IPS-NIHi11 (cell line): ENCODE results near the gene SCN2B.

Experiments used
- DNase-seq: peaks from one replicate; pipeline ENCODE4 v3.0.0; 2012; ENCODE audit warnings: mixed read lengths, low spot score

The SCN2B gene

DNA sequence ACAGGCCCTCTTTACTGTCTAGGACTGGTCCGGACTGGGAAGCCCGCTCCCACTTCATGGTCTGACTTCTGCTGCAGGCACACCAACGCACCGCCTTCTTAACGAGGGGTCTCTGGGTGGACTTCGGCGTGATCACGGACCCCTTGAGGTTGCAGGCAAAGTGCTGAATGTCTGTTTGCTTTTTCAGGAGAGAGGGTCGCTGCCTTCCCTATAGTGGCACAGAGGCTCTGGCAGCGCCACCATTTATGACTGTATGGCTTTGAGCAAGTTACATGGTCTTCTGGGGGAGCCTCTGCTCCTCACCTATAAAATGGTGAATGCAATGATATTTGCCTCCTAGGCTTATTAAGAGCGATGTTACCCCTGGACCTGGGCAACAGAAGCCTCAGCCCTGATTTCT lies 22.5 kb downstream of the SCN2B start:
- no peak for DNase-seq

DNA sequence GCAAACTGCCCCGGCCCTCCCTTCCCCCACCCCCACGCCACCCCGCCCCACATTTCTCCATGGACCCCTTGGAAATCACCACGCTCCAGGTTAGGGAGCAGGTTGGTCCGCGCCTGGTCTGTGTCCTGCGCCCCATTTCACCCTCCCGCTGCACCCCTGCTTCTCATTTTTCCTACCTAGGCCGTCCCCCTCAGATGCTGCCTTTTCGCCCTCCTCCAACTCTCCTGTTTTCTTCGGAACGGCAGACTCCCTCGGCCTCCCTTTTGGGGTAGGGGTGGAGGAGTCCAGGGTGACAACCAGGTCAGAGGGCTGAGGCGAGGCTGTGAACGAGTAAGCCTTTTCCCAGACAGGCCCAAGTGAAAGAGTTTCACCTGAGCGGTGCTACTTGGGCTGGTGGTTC lies 22.9 kb downstream of the SCN2B start:
- no peak for DNase-seq

- DNase-seq = peak; percentile 92
Observed at GRCh38 chr11:118152552-118153471, 23.6 kb downstream of the SCN2B start, which contains the start of gene SCN4B. TSS of gene SCN4B (minus strand) at chr11:118152823. CDS start at chr11:118152673, 150 bp downstream.

GRCh38 chr11:118152020-118152551 lies 24.4 kb downstream of the SCN2B start:
- no peak for DNase-seq

DNA sequence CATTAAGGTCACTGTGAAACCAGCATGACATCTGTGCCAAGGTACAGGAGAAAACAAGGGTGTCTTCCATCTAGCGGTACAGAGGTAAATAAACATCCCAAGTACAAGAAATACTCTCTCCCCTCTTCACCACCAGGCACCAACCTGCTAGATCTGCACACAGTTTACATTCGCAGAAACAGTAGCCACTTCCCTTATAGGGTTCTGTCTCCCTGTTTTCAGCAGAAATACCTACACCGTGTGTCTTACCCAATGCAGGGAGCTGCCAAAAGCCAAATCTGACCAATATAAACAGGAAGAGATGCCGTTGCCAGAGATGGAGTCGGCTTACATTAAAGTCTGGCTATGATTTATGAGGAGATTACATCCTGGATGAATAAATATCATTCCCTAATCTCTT lies 25.0 kb downstream of the SCN2B start:
- DNase-seq = no peak

DNA sequence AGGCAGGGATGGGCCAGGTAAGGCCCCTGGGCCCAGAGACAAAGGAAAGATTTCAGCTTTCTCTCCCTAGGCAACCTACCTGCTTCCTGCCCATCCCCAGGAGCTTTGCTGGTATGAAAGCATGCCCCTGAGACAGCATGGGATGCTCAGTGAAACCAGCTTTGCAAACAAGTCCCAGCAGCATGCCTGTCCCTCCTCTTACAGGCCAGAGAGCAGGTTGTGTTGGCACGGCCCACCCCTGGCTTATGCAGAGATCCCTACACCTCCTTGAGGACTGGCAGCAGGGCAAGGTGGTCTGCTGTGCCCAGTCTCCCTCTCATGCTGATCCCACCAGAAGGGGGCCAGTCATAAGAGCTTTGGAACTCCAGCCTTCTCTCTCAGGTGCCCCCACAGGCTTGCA lies 26.9 kb downstream of the SCN2B start:
- no peak for DNase-seq

GRCh38 chr11:118148856-118149255 lies 27.6 kb downstream of the SCN2B start:
- no peak for DNase-seq

GRCh38 chr11:118148240-118148639 lies 28.2 kb downstream of the SCN2B start:
- DNase-seq = no peak

DNA sequence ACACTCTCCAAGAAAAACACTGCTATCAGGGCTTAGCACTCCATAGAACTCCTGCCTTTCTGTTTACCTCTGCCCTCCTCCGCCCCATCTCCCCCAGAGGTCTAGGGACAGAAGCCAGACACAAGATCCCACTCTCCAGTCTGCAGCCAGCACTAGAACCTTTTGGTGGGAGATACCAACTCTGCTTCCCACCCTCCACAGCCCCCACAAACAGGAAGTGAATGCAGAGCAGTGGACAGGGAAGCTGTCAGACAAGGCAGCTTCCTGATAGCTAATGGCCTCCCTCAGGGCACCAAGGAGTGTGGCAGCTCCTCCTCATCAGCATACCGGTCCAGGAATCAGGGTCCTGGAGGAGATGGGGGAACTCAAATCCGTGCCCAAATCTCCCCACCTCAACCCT lies 28.9 kb downstream of the SCN2B start:
- DNase-seq = no peak

DNA sequence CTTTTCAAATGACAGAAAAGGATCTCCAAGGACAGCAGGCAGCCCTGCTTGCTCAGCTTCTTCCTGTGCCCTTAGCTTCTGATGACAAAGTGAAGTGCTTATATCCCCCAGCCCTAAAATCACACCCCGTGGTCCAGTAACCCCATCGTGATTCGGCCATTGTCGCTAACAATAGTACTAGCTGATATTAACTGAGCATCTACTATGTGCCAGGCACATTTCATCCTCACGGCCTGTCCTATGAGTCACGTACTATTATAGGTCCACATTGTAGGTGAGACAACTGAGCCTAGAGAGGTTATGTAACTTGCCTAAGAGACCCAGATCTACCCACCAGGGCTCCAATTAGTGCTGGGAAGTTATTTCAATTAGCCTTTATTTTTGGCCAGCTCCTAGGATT lies 29.9 kb downstream of the SCN2B start:
- no peak for DNase-seq

- peak; percentile 97 for DNase-seq
Observed at GRCh38 chr11:118145285-118146227, 30.9 kb downstream of the SCN2B start.

- no peak for DNase-seq
Observed at GRCh38 chr11:118144301-118145268, 31.9 kb downstream of the SCN2B start.

DNA sequence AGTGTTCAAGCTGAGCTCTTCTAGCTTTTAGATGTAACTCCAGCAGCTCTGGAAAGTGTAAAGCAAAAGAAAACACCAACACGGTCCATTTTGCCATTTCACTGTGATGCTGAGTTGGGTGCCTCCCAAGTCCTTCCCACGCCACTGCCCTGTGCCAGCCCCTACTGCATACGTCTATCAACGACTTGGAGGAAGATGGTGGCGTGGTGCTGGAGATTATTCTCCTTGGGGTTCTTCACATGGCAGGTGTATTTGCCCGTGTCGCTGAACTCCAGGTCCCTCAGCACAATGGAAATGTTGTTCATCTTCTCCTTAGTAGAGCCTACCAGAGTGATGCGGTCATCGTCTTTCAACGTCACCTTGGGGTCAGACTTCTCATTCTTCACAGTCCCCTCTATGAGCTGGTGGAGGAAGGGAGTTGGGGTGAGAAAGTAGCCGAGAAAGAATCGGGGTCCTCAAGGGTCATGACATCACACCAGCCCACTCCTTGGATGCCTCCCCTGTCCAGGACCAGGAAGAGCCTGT lies 32.7 kb downstream of the SCN2B start:
- DNase-seq = no peak

- no peak for DNase-seq
Observed at GRCh38 chr11:118142809-118143208, 33.6 kb downstream of the SCN2B start.

- no peak for DNase-seq
Observed at GRCh38 chr11:118142081-118142480, 34.4 kb downstream of the SCN2B start.

DNA sequence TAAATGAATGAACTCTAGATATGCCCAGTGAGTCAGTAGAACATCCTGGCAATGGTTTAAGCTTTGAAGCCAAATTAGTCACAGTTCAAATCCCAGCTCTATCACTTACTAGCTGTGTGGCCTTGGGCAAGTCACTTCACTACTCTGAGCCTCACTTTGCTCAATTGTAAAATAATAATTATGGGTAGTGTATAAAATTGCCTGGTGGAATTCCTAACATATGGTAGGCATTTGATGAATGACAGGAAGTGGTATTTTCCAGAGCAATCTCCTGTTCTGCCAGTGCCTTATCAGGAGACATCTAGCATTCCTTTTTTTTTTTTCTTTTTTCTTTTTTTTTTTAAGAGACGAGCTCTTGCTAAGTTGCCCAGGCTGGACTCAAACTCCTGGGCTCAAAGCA lies 36.9 kb downstream of the SCN2B start:
- DNase-seq = no peak

DNA sequence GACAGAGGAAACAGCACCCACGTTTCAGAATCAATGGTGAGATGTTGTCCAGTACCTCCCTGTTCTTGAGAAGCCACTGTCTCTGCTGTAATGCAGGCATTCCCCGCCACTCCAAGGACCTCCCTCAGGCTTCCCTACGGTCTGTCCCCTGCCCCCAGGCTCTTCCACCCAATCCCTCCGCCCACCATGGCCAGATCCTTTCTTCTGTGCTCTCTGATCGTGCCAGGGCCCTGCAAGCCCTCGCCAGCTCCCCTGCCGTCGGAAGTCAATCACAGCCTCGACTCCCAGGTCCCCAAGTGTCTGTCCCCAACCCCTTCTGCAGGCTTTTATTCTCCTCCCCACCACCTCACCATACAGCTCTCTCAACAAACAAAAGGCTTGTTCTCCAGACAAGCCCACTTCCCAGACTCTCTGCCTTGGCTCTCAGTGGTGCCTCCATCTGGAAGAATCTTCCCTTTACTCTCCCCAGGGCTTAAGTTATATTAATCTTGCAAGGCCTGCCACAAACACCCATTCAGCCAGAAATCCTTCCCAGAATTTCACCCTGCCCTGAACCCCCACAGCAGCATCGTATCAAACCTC lies 37.5 kb downstream of the SCN2B start:
- DNase-seq = no peak

DNA sequence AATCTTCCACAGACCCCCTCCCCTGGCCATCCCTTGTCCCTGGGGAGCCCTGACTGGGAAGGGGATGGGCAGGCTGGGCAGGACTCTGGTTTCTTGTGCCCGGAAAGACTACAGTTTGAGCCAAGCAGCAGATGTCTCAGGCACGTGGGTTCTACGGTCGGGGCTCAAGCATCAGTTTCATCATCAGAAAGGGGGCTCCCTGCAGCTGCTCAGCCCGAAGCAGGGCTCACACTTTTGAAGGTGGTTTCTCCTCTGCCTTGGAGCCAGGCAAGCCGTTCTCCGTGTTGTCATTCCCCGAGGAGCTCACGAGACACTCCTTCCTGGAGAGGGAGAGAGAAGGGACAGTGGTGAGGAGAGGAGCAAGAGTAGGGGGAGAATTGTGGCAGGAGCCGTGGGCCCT lies 39.6 kb downstream of the SCN2B start:
- DNase-seq = no peak

- DNase-seq = no peak
Observed at GRCh38 chr11:118136341-118136740, 40.1 kb downstream of the SCN2B start.

- DNase-seq = no peak
Observed at GRCh38 chr11:118135796-118136165, 40.7 kb downstream of the SCN2B start.
